CD8-positive, alpha-beta memory T cell (primary cell): ENCODE data around the gene METAP1. TPM values are rescaled to one million over a fixed set of nuclear protein-coding genes. Genes with fewer than 3 reads are reported as not detected.

ENCODE experiments used
- CTCF ChIA-PET: fragments of 350-600 bp; sonication (Branson Sonifier 250); formaldehyde crosslinking; loops from one replicate; lab custom pipeline; 2021; ENCODE audit warnings: antibody characterized with exemption; lab: Charles Lee
- POLR2A ChIA-PET: fragments of 350-600 bp; sonication (Branson Sonifier 250); formaldehyde crosslinking; loops from one replicate; lab custom pipeline; 2021; ENCODE audit warnings: antibody characterized with exemption; lab: Charles Lee
- DNase-seq, 5 donors: peaks; one replicate each; pipeline versions ENCODE4 v3.0.0 to v3.0.0-alpha.2; 2020 to 2022; ENCODE audit warnings: mixed read lengths in 1 of 5
- H3K27ac ChIP-seq: one replicate; pipeline ENCODE4 v1.7.0; 2013; ENCODE audit warnings: low read depth, mild to moderate bottlenecking, low read length, moderate library complexity
- H3K27me3 ChIP-seq: 2 replicates; pipeline ENCODE4 v1.7.0; 2013; ENCODE audit warnings: low read length, mild to moderate bottlenecking; ENCODE audit not compliant: insufficient read depth, poor library complexity, severe bottlenecking
- H3K36me3 ChIP-seq: 2 replicates; pipeline ENCODE4 v1.7.0; 2013; ENCODE audit warnings: mild to moderate bottlenecking, low read length, moderate library complexity; ENCODE audit not compliant: insufficient read depth
- H3K4me1 ChIP-seq: 2 replicates; pipeline ENCODE4 v1.7.0; 2013; ENCODE audit warnings: mild to moderate bottlenecking, low read length, moderate library complexity; ENCODE audit not compliant: insufficient read depth
- H3K4me3 ChIP-seq: 2 replicates; pipeline ENCODE4 v1.7.0; 2013; ENCODE audit warnings: mild to moderate bottlenecking, low read length
- H3K9me3 ChIP-seq: 2 replicates; pipeline ENCODE4 v1.7.0; 2013; ENCODE audit warnings: mild to moderate bottlenecking, low read length
- H3K27ac Mint-ChIP-seq, 8 donors: one replicate each; pipeline ENCODE4 v1.8.0; 2020 to 2021; ENCODE audit warnings: mixed read lengths in 8 of 8, mild to moderate bottlenecking in 6 of 8, inconsistent platforms in 3 of 8, moderate library complexity in 3 of 8
- H3K27me3 Mint-ChIP-seq, 2 donors: one replicate each; pipeline ENCODE4 v1.8.0; 2020 to 2021; ENCODE audit warnings: mixed read lengths in 2 of 2, mild to moderate bottlenecking in 1 of 2, moderate library complexity in 1 of 2
- H3K36me3 Mint-ChIP-seq, 3 donors: one replicate each; pipeline ENCODE4 v1.8.0; 2020 to 2021; ENCODE audit warnings: mixed read lengths in 3 of 3, inconsistent platforms in 1 of 3, mild to moderate bottlenecking in 1 of 3
- H3K4me1 Mint-ChIP-seq, 3 donors: one replicate each; pipeline ENCODE4 v1.8.0; 2020 to 2021; ENCODE audit warnings: mixed read lengths in 3 of 3, inconsistent platforms in 1 of 3, mild to moderate bottlenecking in 1 of 3
- H3K4me3 Mint-ChIP-seq, 7 donors: one replicate each; pipeline ENCODE4 v1.8.0; 2020 to 2021; ENCODE audit warnings: mixed read lengths in 7 of 7, mild to moderate bottlenecking in 6 of 7, moderate library complexity in 4 of 7, inconsistent platforms in 2 of 7
- H3K9me3 Mint-ChIP-seq, 5 donors: one replicate each; pipeline ENCODE4 v1.8.0; 2020 to 2022; ENCODE audit warnings: mixed read lengths in 5 of 5, mild to moderate bottlenecking in 3 of 5, moderate library complexity in 2 of 5, inconsistent platforms in 1 of 5
- polyA plus RNA-seq: library from polyadenylated mRNA; unstranded; fragments of 300-500 nt; fragmentation: Illumina TruSeq; gene quantifications from one replicate; pipeline ENCODE4 v1.2.3, GENCODE V29; 2021
- total RNA-seq, 2 experiments: library from RNA; stranded (reverse); gene quantifications; one replicate each; pipeline ENCODE4 v1.2.3, GENCODE V29; 2021

METAP1 gene
- total and polyA plus RNA-seq, 3 experiments from 2014 or later = 30.4 to 58.5 (median 56.6) TPM

- ChIA-PET CTCF (interaction anchor here (1.2 kb wide), 1 partner anchor 31 kb away, joined by 3 read pairs; the partner anchor contains the start of gene METAP1), POLR2A (no interaction called here)
These were observed 31.7 kb upstream of the METAP1 start for GRCh38 chr4:98963538-98964433.

DNA sequence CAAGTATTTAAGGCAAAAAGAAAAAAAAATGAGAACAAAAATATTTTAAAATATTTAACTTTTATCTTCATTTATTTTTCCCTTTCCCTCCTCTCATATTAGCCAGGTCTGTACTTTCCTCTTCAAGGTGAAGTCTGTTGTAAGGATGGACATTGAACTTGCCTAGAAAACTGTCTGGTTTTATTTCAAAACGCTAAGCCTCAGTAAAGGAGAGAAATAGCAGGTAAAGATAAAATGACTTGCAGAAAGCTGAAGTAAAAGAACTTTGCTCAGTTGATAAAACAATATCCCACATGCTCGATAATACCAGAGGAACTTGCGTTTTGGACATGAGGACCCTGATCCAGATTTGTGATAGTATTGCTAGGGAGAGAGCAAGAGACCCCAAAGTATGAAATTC is 28.6 kb upstream of the METAP1 start:
- no peaks in the 10 kb centered on the region for H3K4me1 ChIP-seq
- CTCF ChIA-PET = interaction anchor here (0.9 kb wide), 1 partner anchor 28 kb away, joined by 3 read pairs; the partner anchor contains the start of gene METAP1
- Mint-ChIP-seq H3K9me3 (peaks cover 0 to 2% (median 0%) of the 10 kb centered on the region in 5 donors), H3K27me3 (peaks cover 2 to 9% of the 10 kb centered on the region in 2 donors), H3K4me3 (no peak overlapping the region), H3K36me3 (peaks cover 0 to 4% (median 0%) of the 10 kb centered on the region in 3 donors), H3K27ac (no peak overlapping the region), H3K4me1 (no peaks in the 10 kb centered on the region)
- H3K9me3 ChIP-seq = no peaks in the 10 kb centered on the region
- no peaks in the 10 kb centered on the region for H3K36me3 ChIP-seq
- H3K4me3 ChIP-seq = no peak overlapping the region
- H3K27ac ChIP-seq = no peak overlapping the region
- no peaks in the 10 kb centered on the region for H3K27me3 ChIP-seq
- POLR2A ChIA-PET = no interaction called here
- no peak for DNase-seq

More at GRCh38 chr4:98963538-98964433, 31.7 kb upstream of the METAP1 start:
- Mint-ChIP-seq H3K4me3 (no peak overlapping the region), H3K27ac (no peak overlapping the region), H3K27me3 (peaks cover 6 to 17% of the 10 kb centered on the region in 2 donors), H3K36me3 (peaks cover 0 to 4% (median 0%) of the 10 kb centered on the region in 3 donors), H3K9me3 (peaks cover 0 to 2% (median 0%) of the 10 kb centered on the region in 5 donors), H3K4me1 (no peaks in the 10 kb centered on the region)
- H3K36me3 ChIP-seq = no peaks in the 10 kb centered on the region
- no peaks in the 10 kb centered on the region for H3K27me3 ChIP-seq
- no peak overlapping the region for H3K27ac ChIP-seq
- DNase-seq = no peak
- H3K4me1 ChIP-seq = no peaks in the 10 kb centered on the region
- H3K9me3 ChIP-seq = no peaks in the 10 kb centered on the region
- H3K4me3 ChIP-seq = no peak overlapping the region

DNA sequence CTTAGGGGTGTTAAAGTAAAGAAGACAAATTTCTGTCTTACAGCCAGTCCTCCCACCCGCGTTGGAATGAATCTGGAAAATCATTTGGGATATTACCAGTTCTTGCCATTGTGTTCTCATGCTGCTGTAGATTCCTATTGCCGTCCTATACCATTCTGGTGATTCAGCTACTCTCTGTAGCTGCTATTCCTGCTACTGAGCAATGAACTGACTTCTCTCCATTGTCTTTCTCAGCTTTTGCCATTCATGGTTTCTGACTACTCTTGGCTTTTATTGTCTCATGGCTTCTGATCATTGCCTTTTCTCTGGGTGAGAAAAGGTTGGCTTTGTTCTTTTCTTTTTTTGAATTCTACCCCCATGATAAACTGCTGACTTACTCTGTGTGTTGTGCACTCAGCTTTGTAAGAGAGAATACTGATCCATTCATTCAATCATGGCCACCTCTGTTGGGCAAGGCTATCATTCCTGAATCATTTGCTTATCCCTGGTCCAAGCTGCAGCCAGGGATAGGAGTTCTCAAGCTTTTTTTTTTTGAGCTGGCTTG is 27.7 kb upstream of the METAP1 start:
- Histone ChIP-seq H3K27ac (no peak overlapping the region), H3K9me3 (no peaks in the 10 kb centered on the region), H3K4me1 (no peaks in the 10 kb centered on the region), H3K27me3 (no peaks in the 10 kb centered on the region), H3K36me3 (no peaks in the 10 kb centered on the region), H3K4me3 (no peak overlapping the region)
- no peak overlapping the region for H3K4me3 Mint-ChIP-seq
- no peaks in the 10 kb centered on the region for H3K4me1 Mint-ChIP-seq
- H3K27ac Mint-ChIP-seq = no peak overlapping the region
- ChIA-PET CTCF (interaction anchor here (0.9 kb wide), 1 partner anchor 27 kb away, joined by 3 read pairs; the partner anchor contains the start of gene METAP1), POLR2A (no interaction called here)
- peaks cover 2 to 9% of the 10 kb centered on the region in 2 donors for H3K27me3 Mint-ChIP-seq
- no peak for DNase-seq
- H3K9me3 Mint-ChIP-seq = peaks cover 0 to 2% (median 0%) of the 10 kb centered on the region in 5 donors
- peaks cover 0 to 4% (median 0%) of the 10 kb centered on the region in 3 donors for H3K36me3 Mint-ChIP-seq

- Mint-ChIP-seq H3K4me1 (no peaks in the 10 kb centered on the region), H3K27me3 (peaks cover 2 to 17% of the 10 kb centered on the region in 2 donors), H3K9me3 (no peaks in the 10 kb centered on the region), H3K27ac (no peak overlapping the region), H3K36me3 (no peaks in the 10 kb centered on the region), H3K4me3 (no peak overlapping the region)
- ChIA-PET POLR2A (no interaction called here), CTCF (no interaction called here)
- H3K27me3 ChIP-seq = no peaks in the 10 kb centered on the region
- no peaks in the 10 kb centered on the region for H3K36me3 ChIP-seq
- no peaks in the 10 kb centered on the region for H3K9me3 ChIP-seq
- no peaks in the 10 kb centered on the region for H3K4me1 ChIP-seq
- DNase-seq = no peak
- no peak overlapping the region for H3K4me3 ChIP-seq
- H3K27ac ChIP-seq = no peak overlapping the region
These were observed 25.4 kb upstream of the METAP1 start for GRCh38 chr4:98969878-98970785.

DNA sequence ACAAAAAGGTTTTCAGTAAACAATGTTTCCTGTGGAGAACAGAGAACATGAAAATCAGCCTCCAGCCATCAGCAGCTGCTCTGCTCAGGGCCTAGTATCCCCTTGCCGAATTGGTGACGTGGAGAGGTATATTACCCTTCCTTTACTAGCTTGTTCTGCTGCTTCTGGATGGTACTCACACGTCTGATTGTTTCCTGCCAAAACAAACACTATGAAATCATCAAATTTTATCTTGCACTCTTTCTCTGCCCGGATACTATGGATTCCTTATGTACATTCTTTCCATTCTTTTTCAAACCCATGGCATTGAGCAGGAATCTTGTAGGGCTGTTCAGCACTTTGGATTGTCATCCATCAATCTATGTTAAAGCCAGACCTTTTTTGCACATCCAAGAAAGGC is 18.8 kb upstream of the METAP1 start:
- H3K4me3 Mint-ChIP-seq = no peak overlapping the region
- no peak for DNase-seq
- Histone ChIP-seq H3K4me1 (no peaks in the 10 kb centered on the region), H3K36me3 (no peaks in the 10 kb centered on the region), H3K27me3 (no peaks in the 10 kb centered on the region), H3K4me3 (no peak overlapping the region), H3K27ac (no peak overlapping the region), H3K9me3 (no peaks in the 10 kb centered on the region)
- peaks cover 8 to 27% of the 10 kb centered on the region in 2 donors for H3K27me3 Mint-ChIP-seq
- ChIA-PET CTCF (no interaction called here), POLR2A (no interaction called here)
- peaks cover 0 to 3% (median 0%) of the 10 kb centered on the region in 3 donors for H3K36me3 Mint-ChIP-seq
- no peaks in the 10 kb centered on the region for H3K9me3 Mint-ChIP-seq
- no peak overlapping the region for H3K27ac Mint-ChIP-seq
- H3K4me1 Mint-ChIP-seq = no peaks in the 10 kb centered on the region

GRCh38 chr4:98977557-98977956 is 18.0 kb upstream of the METAP1 start:
- H3K27ac ChIP-seq = no peak overlapping the region
- no peaks in the 10 kb centered on the region for H3K4me1 ChIP-seq
- H3K27ac Mint-ChIP-seq = no peak overlapping the region
- no peaks in the 10 kb centered on the region for H3K36me3 ChIP-seq
- H3K27me3 ChIP-seq = no peaks in the 10 kb centered on the region
- H3K27me3 Mint-ChIP-seq = peaks cover 9 to 29% of the 10 kb centered on the region in 2 donors
- ChIA-PET CTCF (interaction anchor here (1.5 kb wide), 1 partner anchor 18 kb away, joined by 4 read pairs; the partner anchor contains the start of gene METAP1), POLR2A (no interaction called here)
- H3K4me1 Mint-ChIP-seq = no peaks in the 10 kb centered on the region
- no peaks in the 10 kb centered on the region for H3K9me3 Mint-ChIP-seq
- no peak for DNase-seq
- peaks cover 0 to 3% (median 0%) of the 10 kb centered on the region in 3 donors for H3K36me3 Mint-ChIP-seq
- no peak overlapping the region for H3K4me3 ChIP-seq
- no peak overlapping the region for H3K4me3 Mint-ChIP-seq
- no peaks in the 10 kb centered on the region for H3K9me3 ChIP-seq

- no peaks in the 10 kb centered on the region for H3K27me3 ChIP-seq
- no peaks in the 10 kb centered on the region for H3K9me3 ChIP-seq
- H3K27ac Mint-ChIP-seq = no peak overlapping the region
- ChIA-PET CTCF (no interaction called here), POLR2A (no interaction called here)
- DNase-seq = no peak
- H3K9me3 Mint-ChIP-seq = peaks cover 0 to 5% (median 0%) of the 10 kb centered on the region in 5 donors
- H3K4me3 ChIP-seq = no peak overlapping the region
- H3K4me3 Mint-ChIP-seq = no peak overlapping the region
- H3K4me1 ChIP-seq = no peaks in the 10 kb centered on the region
- peaks cover 0 to 6% (median 0%) of the 10 kb centered on the region in 3 donors for H3K36me3 Mint-ChIP-seq
- H3K36me3 ChIP-seq = no peaks in the 10 kb centered on the region
- no peaks in the 10 kb centered on the region for H3K4me1 Mint-ChIP-seq
- no peak overlapping the region for H3K27ac ChIP-seq
- peaks cover 9 to 14% of the 10 kb centered on the region in 2 donors for H3K27me3 Mint-ChIP-seq
These were observed 7.8 kb upstream of the METAP1 start for GRCh38 chr4:98987720-98988119.
